HG02798 (cell line): Measurements from ENCODE around the gene ZC3H18.

Source experiments
- ATAC-seq: cut with Tn5 transposase; IDR thresholded peaks from one replicate; pipeline ENCODE4 v1.9.1; 2021; ENCODE audit warnings: mild to moderate bottlenecking; ENCODE audit not compliant: unreplicated experiment, poor library complexity

The ZC3H18 gene

GRCh38 chr16:88634141-88634993 lies 64.2 kb downstream of the ZC3H18 start:
- peak; percentile 46 for ATAC-seq

DNA sequence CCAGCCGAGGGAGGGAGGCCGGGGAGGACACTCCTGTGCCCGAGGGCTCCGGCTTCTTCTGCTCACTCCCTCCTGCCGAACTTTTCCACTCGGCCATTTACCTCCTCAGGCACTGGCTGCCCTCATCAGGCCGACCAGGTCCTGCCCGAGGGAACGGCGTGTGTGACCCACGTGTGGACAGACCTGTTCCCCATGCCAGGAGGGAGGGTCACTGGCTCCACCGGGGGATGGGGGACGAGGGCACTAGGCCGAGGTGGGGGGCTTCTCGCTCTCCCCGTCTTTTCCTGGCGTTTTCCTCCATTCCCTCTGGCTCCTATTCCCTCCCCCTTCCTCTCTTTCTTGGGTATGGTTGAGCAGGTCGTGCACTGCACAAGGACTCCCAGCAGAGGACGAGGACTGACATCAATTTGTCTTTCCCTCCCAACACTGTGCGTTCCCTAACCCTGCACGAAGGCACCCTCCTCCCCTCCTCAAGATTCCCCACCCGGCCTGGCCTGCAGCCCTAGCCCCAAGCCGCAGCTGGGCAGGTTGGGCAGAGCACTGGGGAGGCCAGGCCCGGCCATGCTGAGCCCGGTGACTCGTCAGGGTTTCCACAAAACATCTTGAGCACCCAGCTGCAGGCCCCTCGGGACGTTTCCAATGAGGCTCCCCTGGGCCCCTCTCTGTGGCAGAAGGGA lies 64.9 kb downstream of the ZC3H18 start:
- ATAC-seq: no peak

DNA sequence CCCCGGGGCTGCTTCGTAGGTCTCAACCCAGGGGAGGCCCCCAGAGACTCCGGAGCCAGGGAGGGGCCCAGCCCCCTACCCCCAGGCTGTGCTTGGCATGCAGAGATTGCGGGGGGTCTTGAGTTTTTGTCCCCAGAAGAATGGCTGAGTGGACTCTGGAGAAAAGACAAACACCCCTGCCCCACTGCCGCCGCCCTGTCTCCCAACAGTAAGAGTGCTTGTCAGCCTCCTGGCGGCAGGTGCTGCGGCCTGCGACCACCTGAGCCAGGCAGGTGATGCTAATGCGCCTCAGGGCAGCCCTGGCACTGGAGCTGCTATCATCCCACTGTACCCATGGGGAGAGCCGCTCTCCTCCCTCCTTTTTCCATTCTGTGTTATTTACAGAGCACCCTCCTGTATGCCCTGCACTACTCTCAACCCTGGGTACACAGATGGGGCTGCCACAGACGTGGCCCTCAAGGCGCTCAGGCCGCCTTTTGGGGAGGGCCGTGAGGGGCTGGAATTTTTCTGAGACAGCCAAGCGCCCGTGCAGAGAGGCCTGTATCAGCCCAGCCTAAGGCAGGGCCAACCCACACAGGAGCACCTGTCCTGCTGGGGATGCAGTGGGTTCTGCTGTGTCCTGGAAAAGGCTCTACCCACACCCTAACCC lies 65.6 kb downstream of the ZC3H18 start:
- no peak for ATAC-seq

- ATAC-seq: no peak
Observed at GRCh38 chr16:88636488-88637265, 66.5 kb downstream of the ZC3H18 start.

DNA sequence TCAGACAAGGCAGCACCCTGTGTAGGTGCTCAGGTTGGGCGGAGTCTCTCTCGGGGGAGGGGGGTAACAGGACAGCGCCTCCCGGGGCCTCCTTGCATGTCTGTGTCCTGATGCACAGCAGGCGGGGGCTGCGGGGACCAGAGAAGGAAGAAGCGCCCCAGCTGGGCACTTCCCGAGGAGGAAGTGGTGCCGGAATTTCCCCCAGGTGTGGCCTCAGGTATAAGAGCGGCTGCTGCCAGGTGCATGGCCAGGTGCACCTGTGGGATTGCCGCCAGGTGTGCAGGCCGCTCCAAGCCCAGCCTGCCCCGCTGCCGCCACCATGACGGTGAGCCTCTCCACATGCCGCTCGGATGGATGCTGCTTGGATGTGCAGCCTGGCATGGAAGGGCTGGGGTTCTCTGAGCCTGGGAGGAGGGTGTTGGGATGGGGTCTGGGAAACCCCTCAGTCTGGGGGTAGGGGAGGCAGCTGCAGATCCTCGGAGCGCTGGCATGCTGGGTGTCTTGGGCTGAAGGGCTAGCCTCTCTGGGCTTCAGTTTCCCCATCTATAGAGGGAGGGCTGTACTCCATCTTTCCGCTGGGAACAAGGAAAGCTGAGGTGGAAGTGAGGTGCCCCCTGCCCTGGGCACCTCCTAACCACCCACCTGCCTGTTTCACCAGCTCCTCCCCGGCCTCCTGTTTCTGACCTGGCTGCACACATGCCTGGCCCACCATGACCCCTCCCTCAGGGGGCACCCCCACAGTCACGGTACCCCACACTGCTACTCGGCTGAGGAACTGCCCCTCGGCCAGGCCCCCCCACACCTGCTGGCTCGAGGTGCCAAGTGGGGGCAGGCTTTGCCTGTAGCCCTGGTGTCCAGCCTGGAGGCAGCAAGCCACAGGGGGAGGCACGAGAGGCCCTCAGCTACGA lies 68.4 kb downstream of the ZC3H18 start, which contains the start of gene IL17C:
Gene IL17C (plus strand): TSS at position 250 of the 908 bp plus-strand sequence. CDS start 70 bp downstream, at position 320.
- no peak for ATAC-seq

DNA sequence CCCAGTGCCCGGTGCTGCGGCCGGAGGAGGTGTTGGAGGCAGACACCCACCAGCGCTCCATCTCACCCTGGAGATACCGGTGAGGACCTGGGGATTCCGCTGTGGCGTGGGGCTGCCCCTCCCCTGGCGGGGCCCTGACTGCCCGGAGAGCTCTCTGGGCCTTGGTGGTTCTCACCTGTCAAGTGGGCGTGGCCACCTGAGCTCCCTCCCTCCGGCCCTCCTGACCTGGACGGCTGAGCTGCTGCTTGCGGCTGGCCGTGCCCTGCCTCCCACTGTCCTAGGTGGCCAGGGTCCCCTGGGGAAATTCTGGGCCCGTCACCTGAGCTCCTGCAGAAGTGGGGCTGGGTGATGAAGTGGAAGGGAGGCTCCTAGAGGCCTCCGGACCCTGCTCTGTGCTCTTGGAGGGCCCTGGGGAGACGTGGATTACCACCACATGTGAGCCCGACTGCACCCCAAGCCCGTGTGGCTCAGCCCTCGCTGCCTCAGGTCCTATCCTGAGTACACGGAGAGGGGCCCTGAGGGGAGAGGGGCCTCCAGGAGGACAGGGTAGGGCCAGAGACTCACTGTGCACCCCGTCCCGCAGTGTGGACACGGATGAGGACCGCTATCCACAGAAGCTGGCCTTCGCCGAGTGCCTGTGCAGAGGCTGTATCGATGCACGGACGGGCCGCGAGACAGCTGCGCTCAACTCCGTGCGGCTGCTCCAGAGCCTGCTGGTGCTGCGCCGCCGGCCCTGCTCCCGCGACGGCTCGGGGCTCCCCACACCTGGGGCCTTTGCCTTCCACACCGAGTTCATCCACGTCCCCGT lies 69.2 kb downstream of the ZC3H18 start:
- ATAC-seq: no peak

- no peak for ATAC-seq
Observed at GRCh38 chr16:88640039-88640495, 69.9 kb downstream of the ZC3H18 start.

- no peak for ATAC-seq
Observed at GRCh38 chr16:88640498-88641247, 70.5 kb downstream of the ZC3H18 start.

DNA sequence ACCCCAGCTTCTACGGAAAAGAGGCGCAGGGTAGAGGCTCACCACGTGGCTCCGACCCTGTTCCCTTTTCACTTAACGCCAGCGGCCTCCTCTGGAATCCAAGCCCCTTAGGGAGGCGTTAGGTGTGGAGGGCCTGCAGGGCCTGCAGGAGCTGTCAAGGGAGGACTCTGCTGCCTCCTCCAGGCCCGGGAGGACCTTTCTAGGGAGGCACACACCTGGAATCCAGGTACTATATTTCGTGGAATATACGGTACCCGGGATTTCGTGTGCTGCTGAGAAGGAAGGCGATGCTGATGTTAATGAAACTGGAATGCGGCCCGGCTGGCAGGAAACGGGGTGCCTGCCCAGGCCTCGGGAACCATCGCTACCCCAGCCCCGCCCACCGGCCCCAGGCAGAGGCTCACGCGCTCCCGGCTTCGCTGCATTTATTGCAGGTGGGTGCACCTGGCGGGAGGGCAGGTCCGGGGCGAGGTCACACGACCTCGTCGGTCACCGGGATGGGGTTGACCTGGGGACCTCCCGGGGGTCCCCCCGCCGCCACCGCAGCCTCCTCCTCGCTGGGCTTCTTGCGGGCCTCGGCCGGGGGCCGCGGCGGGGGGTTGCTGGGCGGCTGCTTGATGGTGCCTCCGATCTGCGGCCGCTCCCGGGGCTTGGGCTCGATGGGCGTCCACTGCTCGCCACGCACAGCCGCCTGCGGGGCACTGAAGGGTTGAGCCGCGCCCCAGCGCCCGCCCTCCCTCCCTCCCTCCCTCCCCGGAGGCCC lies 72.9 kb downstream of the ZC3H18 start:
- no peak for ATAC-seq

GRCh38 chr16:88643644-88643932 lies 73.4 kb downstream of the ZC3H18 start:
- ATAC-seq: no peak

- no peak for ATAC-seq
Observed at GRCh38 chr16:88645455-88645854, 75.3 kb downstream of the ZC3H18 start.

GRCh38 chr16:88645941-88646340 lies 75.7 kb downstream of the ZC3H18 start:
- ATAC-seq: no peak

- ATAC-seq: no peak
Observed at GRCh38 chr16:88646345-88647034, 76.3 kb downstream of the ZC3H18 start.

GRCh38 chr16:88647178-88648070 lies 77.2 kb downstream of the ZC3H18 start:
- no peak for ATAC-seq

- ATAC-seq: no peak
Observed at GRCh38 chr16:88649195-88649923, 79.2 kb downstream of the ZC3H18 start.
